GM12878 (cell line): ENCODE measurements around the gene ERVK3-1. TPM values are rescaled to one million over a fixed set of nuclear protein-coding genes. Genes with fewer than 3 reads are reported as not detected.

Experiments
- ATAC-seq: fragments of 200-7000 bp; cut with Tn5 transposase; 3 replicates; pipeline ENCODE4 v1.9.1; 2020; ENCODE audit warnings: mild to moderate bottlenecking, moderate library complexity
- BruUV-seq: library from RNA; stranded (reverse); fragments of 400-500 nt; replicated peaks from 2 replicates; lab custom pipeline; 2021; lab: Mats Ljungman, UMichigan
- CTCF ChIA-PET: fragments of 300-600 bp; sonication (Branson Sonifier 250); formaldehyde crosslinking; extraction: SDS; loops from one replicate; lab custom pipeline; 2021; ENCODE audit warnings: inconsistent platforms; lab: Yijun Ruan, JAX
- POLR2A ChIA-PET: fragments of 350-600 bp; formaldehyde crosslinking; extraction: SDS; loops from one replicate; lab custom pipeline; 2021; ENCODE audit warnings: inconsistent platforms; lab: Charles Lee
- RAD21 ChIA-PET: fragments of 300-600 bp; sonication (Branson Sonifier 250); formaldehyde crosslinking; loops from one replicate; lab custom pipeline; 2023; ENCODE audit warnings: antibody characterized with exemption; ENCODE audit not compliant: unreplicated experiment; lab: Charles Lee
- SMC1A ChIA-PET: fragments of 300-600 bp; sonication (Branson Sonifier 250); formaldehyde crosslinking; loops from one replicate; lab custom pipeline; 2023; ENCODE audit not compliant: unreplicated experiment, uncharacterized antibody; lab: Charles Lee
- DNase-seq: peaks from one replicate; pipeline ENCODE4 v3.0.0-alpha.2; 2011; ENCODE audit warnings: low read depth, low spot score
- FAIRE-seq: peaks from 3 replicates; lab custom pipeline; 2011; peaks lifted over from hg19 to GRCh38; lab: Jason Lieb, UNC
- H2AFZ ChIP-seq: 2 replicates; pipeline ENCODE4 v1.6.0; 2011; ENCODE audit warnings: low read depth, low read length, control low read depth; ENCODE audit not compliant: control insufficient read depth
- H3K27ac ChIP-seq: 2 replicates; pipeline ENCODE4 v1.5.1; 2011; ENCODE audit warnings: control low read depth; ENCODE audit not compliant: control insufficient read depth, insufficient read depth
- H3K27me3 ChIP-seq, 2 experiments: replicated peaks in 1 of 2; 2 replicates each; pipeline versions ENCODE4 v1.6.0 to v1.6.1; 2011; ENCODE audit warnings: low read length in 1 of 2; ENCODE audit not compliant: control insufficient read depth in 2 of 2, insufficient read depth in 2 of 2
- H3K36me3 ChIP-seq, 2 experiments: 2 replicates each; pipeline ENCODE4 v1.5.1; 2011; ENCODE audit warnings: low read length in 1 of 2; ENCODE audit not compliant: control insufficient read depth in 2 of 2, insufficient read depth in 2 of 2
- H3K4me1 ChIP-seq: 2 replicates; pipeline ENCODE4 v1.6.1; 2011; ENCODE audit warnings: mild to moderate bottlenecking, low read length, moderate library complexity, mixed read lengths; ENCODE audit not compliant: control insufficient read depth, insufficient read depth
- H3K4me2 ChIP-seq: 2 replicates; pipeline ENCODE4 v1.6.0; 2011; ENCODE audit warnings: control low read depth; ENCODE audit not compliant: control insufficient read depth, insufficient read depth
- H3K4me3 ChIP-seq: fragments of 200-600 bp; sonication (generic); 2 replicates; pipeline ENCODE4 v1.5.1; 2016
- H3K79me2 ChIP-seq: 2 replicates; pipeline ENCODE4 v1.6.0; 2011; ENCODE audit warnings: low read length; ENCODE audit not compliant: control insufficient read depth, insufficient read depth
- H3K9ac ChIP-seq: 2 replicates; pipeline ENCODE4 v1.8.0; 2011; ENCODE audit warnings: low read length, control low read depth, mixed read lengths; ENCODE audit not compliant: control insufficient read depth, insufficient read depth
- H3K9me3 ChIP-seq: replicated peaks from 3 replicates; pipeline ENCODE4 v1.5.1; 2011; ENCODE audit warnings: mild to moderate bottlenecking, low read length; ENCODE audit not compliant: control insufficient read depth, insufficient read depth
- H4K20me1 ChIP-seq: 2 replicates; pipeline ENCODE4 v1.6.0; 2011; ENCODE audit not compliant: control insufficient read depth, insufficient read depth
- BCL11A ChIP-seq: IDR thresholded peaks from 2 replicates; pipeline ENCODE4 v1.6.1; 2011; ENCODE audit warnings: low read depth, low read length
- CHD1 ChIP-seq: IDR thresholded peaks from 2 replicates; pipeline ENCODE4 v1.6.1; 2012; ENCODE audit warnings: low read depth, low read length, improper control_type of control experiment
- KLF5 ChIP-seq: fragments of 450-650 bp; IDR thresholded peaks from 2 replicates; pipeline ENCODE4 v1.6.1; 2014; ENCODE audit warnings: mild to moderate bottlenecking; ENCODE audit not compliant: partially characterized antibody
- SMAD1 ChIP-seq: fragments of 450-650 bp; IDR thresholded peaks from 2 replicates; pipeline ENCODE4 v1.6.1; 2018; ENCODE audit warnings: mild to moderate bottlenecking, low read depth; ENCODE audit not compliant: partially characterized antibody
- SRF ChIP-seq, 2 experiments: IDR thresholded peaks; 2 replicates each; pipeline ENCODE4 v1.6.1; 2011; ENCODE audit warnings: low read depth in 2 of 2, low read length in 2 of 2, mild to moderate bottlenecking in 1 of 2, moderate library complexity in 1 of 2
- ZNF217 ChIP-seq: fragments of 450-650 bp; IDR thresholded peaks from 2 replicates; pipeline ENCODE4 v1.6.1; 2017; ENCODE audit warnings: antibody characterized with exemption, mild to moderate bottlenecking
- WGBS: methylation state at CpG from one replicate; pipeline ENCODE4 v1.1.6; 2016; ENCODE audit warnings: low lambda C conversion rate; ENCODE audit not compliant: insufficient replicate concordance, insufficient coverage; ENCODE audit errors: missing lambda C conversion rate; 5-methylcytosine and 5-hydroxymethylcytosine counted together
- in situ Hi-C: fragments of 300-500 bp; cut with MboI; formaldehyde crosslinking; loops from 9 replicates; pipeline ENCODE4 v1.14.3; 2018; ENCODE audit warnings: mixed read lengths
- intact Hi-C: fragments of 100-400 bp; cut with micrococcal nuclease; formaldehyde crosslinking; loops from one replicate; pipeline ENCODE4 v1.14.2; 2022; ENCODE audit not compliant: unreplicated experiment
- polyA plus RNA-seq, 11 experiments: library from polyadenylated mRNA; depleted of rRNA in 4 of 11; unstranded in 6 of 11; stranded (reverse) in 5 of 11; fragments of >200 nt; fragmentation: Nextera tagmentation in 4 of 11; fragmentation: Illumina TruSeq in 1 of 11; extraction: Ambion mirVana in 4 of 11; extraction: Trizol in 1 of 11; gene quantifications; 1 replicate in 1 of 11; 2 replicates in 10 of 11; pipeline versions ENCODE4 v1.2.1 to v1.2.3, GENCODE V29; 2011 to 2016; ENCODE audit warnings: inconsistent platforms in 2 of 11, missing spikeins in 2 of 11, low read depth in 1 of 11
- total RNA-seq, 4 experiments: library from RNA; depleted of rRNA in 3 of 4; stranded (reverse); fragments of >200 nt in 3 of 4; fragmentation: Illumina TruSeq in 1 of 4; extraction: Trizol in 1 of 4; gene quantifications; 2 replicates each; pipeline versions ENCODE4 v1.2.1 to v1.2.3, GENCODE V29; 2013 to 2021
- TF ChIP-seq, protein P1 (sequence below): fragments of 450-650 bp; IDR thresholded peaks from 2 replicates; pipeline ENCODE4 v1.6.1; 2017; ENCODE audit warnings: mild to moderate bottlenecking, low read depth, inconsistent platforms; ENCODE audit not compliant: poor library complexity, severe bottlenecking
- TF ChIP-seq, protein P2 (sequence below): fragments of 450-650 bp; conservative IDR thresholded peaks from 2 replicates; pipeline ENCODE4 v1.6.1; 2017; ENCODE audit warnings: mild to moderate bottlenecking, moderate library complexity

ERVK3-1 gene
- total and polyA plus RNA-seq, 10 of the 15 experiments (the other 5 are each of a cell fraction or from before 2014, with no cell fraction given) = 59.3 to 172 (median 95.8) TPM

DNA sequence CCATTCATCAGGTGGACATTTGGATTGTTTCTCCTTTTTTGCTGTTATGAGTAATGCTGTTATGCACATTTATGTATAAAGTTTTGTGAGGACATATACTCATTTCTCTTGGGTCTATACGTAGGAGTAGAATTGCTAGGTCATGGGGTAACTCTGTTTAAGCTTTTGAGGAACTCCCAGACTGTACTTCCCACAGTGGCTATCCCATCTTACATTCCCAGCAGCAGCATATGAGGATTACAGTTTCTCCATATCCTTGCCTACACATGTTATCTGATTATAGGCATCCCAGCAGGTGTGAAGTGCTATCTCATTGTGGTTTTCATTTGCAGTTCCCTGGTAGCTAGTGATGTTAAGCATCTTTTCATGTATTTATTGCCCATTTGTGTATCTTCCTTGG lies 27.5 kb downstream of the ERVK3-1 start:
- Histone ChIP-seq H3K27me3 (no peaks in the 10 kb centered on the region), H2AFZ (no peak overlapping the region), H3K9ac (no peak overlapping the region), H3K79me2 (peaks cover 6% of the 10 kb centered on the region), H3K4me1 (peaks cover 5% of the 10 kb centered on the region), H3K36me3 (peaks cover 6 to 7% of the 10 kb centered on the region in 2 experiments; a peak in 3 of 4 replicates), H3K27ac (no peak overlapping the region), H3K9me3 (no peaks in the 10 kb centered on the region), H3K4me3 (no peak overlapping the region), H3K4me2 (no peak overlapping the region), H4K20me1 (no peaks in the 10 kb centered on the region)
- SMC1A ChIA-PET = interaction anchor here (0.9 to 1.2 kb wide), 2 partner anchors 14 to 187 kb away, joined by 3 to 4 read pairs; partner anchors contain the start of gene ZBTB45
- ATAC-seq (no peak), FAIRE-seq (no peak), DNase-seq (no peak)
- CTCF ChIA-PET = interaction anchor here (0.7 to 1.2 kb wide), 2 partner anchors 15 to 187 kb away, joined by 3 read pairs; partner anchors contain the start of gene ZBTB45
- POLR2A ChIA-PET = interaction anchor here (0.6 to 2.1 kb wide), 2 partner anchors 15 to 243 kb away, joined by 4 to 6 read pairs; no protein-coding TSS in a partner anchor
- in situ Hi-C loops = no loop called here
- WGBS = 100% methylated on average over 1 of the region's 1 CpG
- BruUV-seq = no TSS peak
- RAD21 ChIA-PET = interaction anchor here (1.6 kb wide), 1 partner anchor 30 kb away, joined by 4 read pairs; the partner anchor contains the start of gene ZNF497
- intact Hi-C loops = no loop called here
- TF ChIP-seq CHD1 = no peak
- TF ChIP-seq, protein P1, sequence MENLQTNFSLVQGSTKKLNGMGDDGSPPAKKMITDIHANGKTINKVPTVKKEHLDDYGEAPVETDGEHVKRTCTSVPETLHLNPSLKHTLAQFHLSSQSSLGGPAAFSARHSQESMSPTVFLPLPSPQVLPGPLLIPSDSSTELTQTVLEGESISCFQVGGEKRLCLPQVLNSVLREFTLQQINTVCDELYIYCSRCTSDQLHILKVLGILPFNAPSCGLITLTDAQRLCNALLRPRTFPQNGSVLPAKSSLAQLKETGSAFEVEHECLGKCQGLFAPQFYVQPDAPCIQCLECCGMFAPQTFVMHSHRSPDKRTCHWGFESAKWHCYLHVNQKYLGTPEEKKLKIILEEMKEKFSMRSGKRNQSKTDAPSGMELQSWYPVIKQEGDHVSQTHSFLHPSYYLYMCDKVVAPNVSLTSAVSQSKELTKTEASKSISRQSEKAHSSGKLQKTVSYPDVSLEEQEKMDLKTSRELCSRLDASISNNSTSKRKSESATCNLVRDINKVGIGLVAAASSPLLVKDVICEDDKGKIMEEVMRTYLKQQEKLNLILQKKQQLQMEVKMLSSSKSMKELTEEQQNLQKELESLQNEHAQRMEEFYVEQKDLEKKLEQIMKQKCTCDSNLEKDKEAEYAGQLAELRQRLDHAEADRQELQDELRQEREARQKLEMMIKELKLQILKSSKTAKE = no peak
- TF ChIP-seq, protein P2, sequence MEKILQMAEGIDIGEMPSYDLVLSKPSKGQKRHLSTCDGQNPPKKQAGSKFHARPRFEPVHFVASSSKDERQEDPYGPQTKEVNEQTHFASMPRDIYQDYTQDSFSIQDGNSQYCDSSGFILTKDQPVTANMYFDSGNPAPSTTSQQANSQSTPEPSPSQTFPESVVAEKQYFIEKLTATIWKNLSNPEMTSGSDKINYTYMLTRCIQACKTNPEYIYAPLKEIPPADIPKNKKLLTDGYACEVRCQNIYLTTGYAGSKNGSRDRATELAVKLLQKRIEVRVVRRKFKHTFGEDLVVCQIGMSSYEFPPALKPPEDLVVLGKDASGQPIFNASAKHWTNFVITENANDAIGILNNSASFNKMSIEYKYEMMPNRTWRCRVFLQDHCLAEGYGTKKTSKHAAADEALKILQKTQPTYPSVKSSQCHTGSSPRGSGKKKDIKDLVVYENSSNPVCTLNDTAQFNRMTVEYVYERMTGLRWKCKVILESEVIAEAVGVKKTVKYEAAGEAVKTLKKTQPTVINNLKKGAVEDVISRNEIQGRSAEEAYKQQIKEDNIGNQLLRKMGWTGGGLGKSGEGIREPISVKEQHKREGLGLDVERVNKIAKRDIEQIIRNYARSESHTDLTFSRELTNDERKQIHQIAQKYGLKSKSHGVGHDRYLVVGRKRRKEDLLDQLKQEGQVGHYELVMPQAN = no peak
- no peak for TF ChIP-seq SMAD1
- TF ChIP-seq BCL11A = no peak
- no peak for TF ChIP-seq SRF (IDR thresholded peaks at IDR 0.05; ENCODE audit: low read depth in 2 of 2, low read length in 2 of 2)
- TF ChIP-seq ZNF217 = no peak
- TF ChIP-seq KLF5 = no peak
